HG02642 (cell line): ENCODE data around the gene ENHO.
"Not testable (repeated sequence)": the region's sequence is repeated elsewhere in the genome, so short reads cannot be mapped to it uniquely, and the experiment has no call there.

Source experiments
- ATAC-seq: cut with Tn5 transposase; IDR thresholded peaks from one replicate; pipeline ENCODE4 v1.9.1; 2021; ENCODE audit warnings: mild to moderate bottlenecking; ENCODE audit not compliant: unreplicated experiment, poor library complexity

The ENHO gene

GRCh38 chr9:34536685-34537084, 13.9 kb upstream of the ENHO start:
- no peak for ATAC-seq

GRCh38 chr9:34532041-34532440, 9.3 kb upstream of the ENHO start:
- ATAC-seq: not testable (repeated sequence)

- no peak for ATAC-seq
Observed at GRCh38 chr9:34526026-34526425, 3.2 kb upstream of the ENHO start.

GRCh38 chr9:34524349-34524748, 1.6 kb upstream of the ENHO start:
- ATAC-seq: no peak

GRCh38 chr9:34522091-34522887, 501 bp downstream of the ENHO start:
- no peak for ATAC-seq

GRCh38 chr9:34521406-34522045, 1.3 kb downstream of the ENHO start:
- ATAC-seq: no peak

GRCh38 chr9:34520505-34521385, 2.0 kb downstream of the ENHO start:
- no peak for ATAC-seq

- ATAC-seq: no peak
Observed at GRCh38 chr9:34520096-34520495, 2.7 kb downstream of the ENHO start.

GRCh38 chr9:34519321-34520020, 3.3 kb downstream of the ENHO start:
- no peak for ATAC-seq

- ATAC-seq: no peak
Observed at GRCh38 chr9:34518896-34519295, 3.9 kb downstream of the ENHO start.

GRCh38 chr9:34518110-34518616, 4.6 kb downstream of the ENHO start:
- no peak for ATAC-seq

- no peak for ATAC-seq
Observed at GRCh38 chr9:34517185-34517584, 5.6 kb downstream of the ENHO start.

GRCh38 chr9:34515959-34516358, 6.8 kb downstream of the ENHO start:
- no peak for ATAC-seq

- ATAC-seq: no peak
Observed at GRCh38 chr9:34514816-34515215, 8.0 kb downstream of the ENHO start.

GRCh38 chr9:34514401-34514800, 8.4 kb downstream of the ENHO start:
- ATAC-seq: no peak

GRCh38 chr9:34513567-34514214, 9.1 kb downstream of the ENHO start:
- ATAC-seq: no peak

- no peak for ATAC-seq
Observed at GRCh38 chr9:34512131-34513078, 10.4 kb downstream of the ENHO start.
